HG03558 (cell line): ENCODE data around the gene METAP2.

ENCODE experiments used
- ATAC-seq: cut with Tn5 transposase; IDR thresholded peaks from one replicate; pipeline ENCODE4 v1.9.1; 2021; ENCODE audit warnings: moderate number of reproducible peaks; ENCODE audit not compliant: unreplicated experiment; ENCODE audit errors: extremely low read depth

Gene METAP2

DNA sequence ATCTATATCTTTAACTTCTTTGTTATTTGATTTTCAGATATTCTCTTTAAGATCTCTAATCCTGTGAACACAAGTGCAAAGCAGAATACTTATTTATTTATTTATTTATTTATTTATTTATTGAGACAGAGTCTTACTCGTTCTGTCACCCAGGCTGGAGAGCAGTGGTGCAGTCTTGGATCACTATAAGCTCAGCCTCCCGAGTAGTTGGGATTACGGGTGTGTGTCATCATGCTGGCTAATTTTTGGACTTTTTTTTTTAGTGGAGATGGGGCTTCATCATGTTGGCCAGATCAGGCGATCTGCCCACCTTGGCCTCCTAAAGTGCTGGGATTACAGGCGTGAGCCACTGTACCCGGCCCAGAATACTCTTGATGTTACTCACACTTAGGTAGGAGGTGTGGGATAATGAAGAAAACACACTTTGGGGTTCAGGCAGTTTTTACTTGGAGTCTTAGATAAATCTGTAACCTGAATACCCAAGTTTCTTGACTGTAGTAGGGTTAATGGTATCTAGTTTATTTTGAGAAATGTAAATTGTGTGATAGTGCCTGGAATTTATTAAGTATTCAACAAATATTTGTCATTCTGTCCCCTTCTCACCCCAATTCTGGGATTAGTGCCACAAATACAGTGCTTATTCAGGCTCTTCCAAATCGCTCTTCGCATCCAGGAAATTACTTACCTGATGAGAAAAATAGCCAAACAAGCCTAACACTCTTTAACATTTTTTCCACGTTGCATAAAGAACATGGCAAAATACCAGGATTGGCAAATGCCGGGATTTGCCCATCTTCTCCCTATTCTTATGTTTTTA, 33.0 kb downstream of the METAP2 start:
- ATAC-seq = no peak

- ATAC-seq = no peak
These were observed 35.3 kb downstream of the METAP2 start for GRCh38 chr12:95509300-95509699.

- no peak for ATAC-seq
These were observed 38.0 kb downstream of the METAP2 start for GRCh38 chr12:95511977-95512376.

GRCh38 chr12:95513599-95513998, 39.6 kb downstream of the METAP2 start:
- ATAC-seq = no peak

GRCh38 chr12:95515197-95515596, 41.2 kb downstream of the METAP2 start:
- no peak for ATAC-seq

DNA sequence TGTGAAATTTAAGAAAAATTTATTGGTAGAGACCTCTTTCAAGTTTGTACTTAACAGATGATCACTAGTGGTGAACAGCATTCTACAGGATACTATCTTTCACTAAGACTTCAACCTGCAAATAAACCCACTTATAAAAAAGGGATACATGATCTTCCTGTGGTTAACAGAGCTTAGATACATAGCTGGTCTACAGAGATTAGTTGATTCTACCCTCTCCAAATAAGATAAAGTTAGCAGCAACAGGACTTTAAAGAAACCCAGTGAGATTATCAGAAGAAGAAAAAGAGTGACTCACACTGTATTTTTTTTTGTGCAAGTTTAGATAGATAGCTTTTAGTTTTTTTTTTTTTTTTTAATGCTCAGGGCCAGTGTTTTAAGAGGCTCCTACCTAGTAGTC, 42.8 kb downstream of the METAP2 start:
- ATAC-seq = no peak

GRCh38 chr12:95517246-95517645, 43.3 kb downstream of the METAP2 start:
- ATAC-seq = no peak

DNA sequence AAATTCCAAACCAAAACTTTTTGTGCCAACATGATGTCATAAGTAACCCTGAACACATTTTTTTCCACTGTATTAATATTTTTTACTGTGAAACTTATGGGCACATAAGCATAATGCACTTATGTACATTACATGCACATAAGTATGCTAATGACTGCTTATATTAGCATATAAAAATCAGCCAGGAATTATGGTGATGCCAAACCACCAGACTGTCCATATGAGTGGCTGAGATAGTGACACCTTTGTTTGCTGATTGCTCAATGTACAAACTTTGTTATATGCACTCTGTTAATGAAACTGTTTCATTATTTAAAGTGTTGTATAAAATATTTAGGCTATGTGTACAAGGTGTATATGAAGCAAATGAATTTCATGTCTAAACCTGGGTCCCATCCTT, 45.0 kb downstream of the METAP2 start:
- no peak for ATAC-seq

- no peak for ATAC-seq
These were observed 46.9 kb downstream of the METAP2 start for GRCh38 chr12:95520816-95521215.

- ATAC-seq = no peak
These were observed 48.7 kb downstream of the METAP2 start for GRCh38 chr12:95522692-95523091.

DNA sequence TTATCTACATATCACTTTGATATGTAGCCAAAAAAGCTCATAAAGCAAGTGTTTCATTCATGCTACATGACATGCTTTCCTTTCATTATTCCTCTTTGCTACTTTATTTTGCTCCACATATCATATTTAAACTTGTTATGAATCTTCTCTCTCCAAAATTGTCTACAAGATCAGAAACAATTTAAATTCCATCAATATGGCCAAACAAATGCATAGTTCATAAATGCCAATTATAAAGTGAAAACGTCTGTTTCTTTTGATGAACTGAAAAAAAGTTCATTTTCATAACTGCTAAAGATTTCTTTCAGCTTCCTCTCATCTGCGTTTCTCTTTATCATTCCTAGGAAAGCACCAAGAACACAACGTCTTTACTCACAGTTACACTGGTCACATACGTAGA, 54.5 kb downstream of the METAP2 start:
- ATAC-seq = no peak

GRCh38 chr12:95529693-95530225, 55.8 kb downstream of the METAP2 start:
- no peak for ATAC-seq

DNA sequence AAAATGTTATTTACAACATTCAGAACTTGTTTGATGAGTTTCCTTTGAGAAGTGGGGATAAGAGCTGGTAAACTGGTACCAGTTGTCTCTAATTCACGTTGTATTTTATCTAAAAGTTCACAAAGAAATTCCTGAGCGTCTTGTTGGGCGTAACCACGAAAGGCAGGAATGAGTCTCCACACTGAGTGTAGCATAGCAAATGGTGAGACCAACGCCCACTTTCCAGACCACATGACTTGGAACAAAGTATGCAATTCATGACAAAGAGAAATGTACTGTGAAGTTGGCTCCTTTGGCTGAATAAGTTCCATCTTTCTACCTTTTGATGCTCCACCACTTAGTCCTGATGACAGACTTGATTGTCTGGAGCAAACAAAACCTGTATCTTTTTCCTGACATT, 58.9 kb downstream of the METAP2 start:
- ATAC-seq = no peak

DNA sequence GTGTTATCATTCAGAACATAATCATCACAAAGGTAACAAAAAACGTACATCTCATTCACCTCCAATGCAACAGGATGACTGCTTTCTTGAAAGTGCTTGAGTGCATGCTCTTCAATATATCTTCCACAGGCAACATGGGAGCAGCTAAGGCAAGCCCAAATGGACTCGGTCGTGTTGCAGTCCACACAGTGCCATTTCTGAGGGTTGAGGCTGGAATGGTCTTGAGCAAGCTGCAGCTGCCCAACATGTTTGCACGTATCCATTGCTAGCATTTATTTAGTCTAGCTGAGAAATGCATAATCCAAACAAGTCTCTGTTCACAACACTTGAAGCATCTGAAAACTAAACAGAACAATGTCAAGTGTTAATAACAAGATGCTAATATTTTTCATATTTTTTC, 60.0 kb downstream of the METAP2 start:
- no peak for ATAC-seq

DNA sequence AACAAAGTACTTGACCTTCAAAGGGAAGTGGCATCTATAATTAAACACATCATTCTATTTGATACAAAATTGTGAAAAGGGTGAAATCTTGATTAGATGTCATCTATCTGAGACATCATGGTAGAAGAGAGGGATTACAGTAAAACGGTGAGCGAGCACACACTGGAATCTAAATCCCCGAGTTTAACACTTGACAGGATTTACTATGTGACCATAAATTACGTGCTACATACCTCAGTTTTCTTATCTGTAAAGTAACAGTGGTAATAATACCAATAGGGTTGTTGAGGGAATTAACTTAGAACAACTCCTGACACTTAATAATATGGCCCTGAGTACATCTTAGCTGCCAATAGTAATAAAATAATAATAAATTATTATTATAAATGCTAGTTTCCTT, 64.1 kb downstream of the METAP2 start:
- ATAC-seq = no peak

- ATAC-seq = no peak
These were observed 64.7 kb downstream of the METAP2 start for GRCh38 chr12:95538656-95539055.

GRCh38 chr12:95541436-95541835, 67.5 kb downstream of the METAP2 start:
- ATAC-seq = no peak

DNA sequence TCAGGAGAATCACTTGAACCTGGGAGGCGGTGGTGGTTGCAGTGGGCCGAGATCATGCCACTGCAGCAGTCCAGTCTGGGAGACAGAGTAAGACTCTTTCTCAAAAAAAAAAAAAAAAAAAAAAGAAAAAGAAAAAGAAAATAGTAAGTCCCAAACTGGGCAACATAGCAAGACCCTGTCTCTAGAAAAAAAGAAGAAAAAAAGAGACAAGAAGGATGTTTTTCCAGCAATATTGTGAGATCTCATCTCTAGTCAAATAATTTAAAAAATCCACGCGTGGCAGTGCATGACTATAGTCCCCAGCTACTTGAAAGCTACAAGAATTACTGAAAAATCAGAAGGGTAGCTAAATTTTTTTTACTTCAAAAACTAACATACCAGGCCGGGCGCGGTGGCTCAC, 69.4 kb downstream of the METAP2 start:
- ATAC-seq = no peak

DNA sequence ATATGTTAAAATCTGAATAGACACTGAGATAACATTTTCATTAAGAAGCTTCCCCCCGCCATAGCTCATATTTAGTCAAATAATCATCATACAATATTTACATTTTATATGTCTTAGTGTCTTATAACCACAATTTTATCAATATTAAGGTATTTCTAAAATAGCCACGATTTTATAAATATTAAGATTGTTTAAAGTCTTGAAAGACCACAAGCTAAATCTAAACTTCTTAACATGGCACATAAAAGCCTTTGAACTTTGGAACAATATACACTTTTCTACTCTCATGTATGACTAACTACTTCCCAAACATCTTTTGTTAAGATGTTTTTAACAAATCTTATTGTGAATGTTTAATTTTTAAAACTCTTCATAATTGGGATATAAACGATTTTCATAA, 70.8 kb downstream of the METAP2 start:
- no peak for ATAC-seq

DNA sequence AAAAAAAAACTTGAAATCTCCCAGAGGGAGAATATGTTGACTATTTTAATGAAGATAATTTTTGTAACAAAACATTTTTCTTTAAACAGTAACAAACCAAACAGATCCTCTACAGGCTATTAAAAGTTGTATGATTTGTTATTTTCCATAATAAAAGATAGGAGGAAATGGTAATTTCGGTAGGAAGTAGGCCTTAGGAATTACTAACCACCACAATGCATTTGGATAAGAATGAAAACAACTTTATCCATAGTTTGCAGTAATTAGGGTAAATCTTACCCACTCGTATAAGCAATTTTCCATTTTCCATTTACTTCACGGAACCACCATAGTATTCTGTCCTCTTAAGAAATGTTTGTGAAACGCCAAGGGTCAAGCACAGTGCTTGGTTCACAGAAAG, 71.4 kb downstream of the METAP2 start:
- ATAC-seq = no peak

- no peak for ATAC-seq
These were observed 72.0 kb downstream of the METAP2 start for GRCh38 chr12:95545731-95546490.

DNA sequence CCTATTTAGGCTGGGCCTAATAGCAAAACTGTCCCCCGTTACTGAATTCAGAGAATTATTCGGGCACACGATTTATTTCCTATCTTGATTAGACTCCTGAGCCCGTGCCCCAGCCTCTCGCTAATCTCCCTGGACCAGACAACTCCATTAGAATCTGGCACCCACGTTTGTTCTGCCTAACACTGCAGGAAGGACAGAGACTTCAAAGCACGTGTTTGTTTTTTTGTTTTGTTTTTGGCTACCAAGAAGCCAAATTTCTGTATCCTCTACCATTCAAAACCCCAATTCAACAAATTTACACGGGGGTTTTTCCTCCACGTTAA, 72.5 kb downstream of the METAP2 start:
- no peak for ATAC-seq
